Measurements from ENCODE around the gene SSTR3. TPM values are rescaled to one million over a fixed set of nuclear protein-coding genes. Genes with fewer than 3 reads are reported as not detected.

The SSTR3 gene
- total RNA-seq, 4 donors from 2014 or later = not detected

GRCh38 chr22:37218771-37219411, 6.6 kb upstream of the SSTR3 start:
- Histone ChIP-seq H3K36me3 (no peaks in the 10 kb centered on the region), H3K27me3 (peaks cover 0 to 46% (median 0%) of the 10 kb centered on the region in 4 donors), H3K4me3 (no peak overlapping the region), H3K9me3 (no peaks in the 10 kb centered on the region), H3K27ac (replicated peaks in 1 of 4) (no peak overlapping the region), H3K4me1 (no peaks in the 10 kb centered on the region)
- DNase-seq (ENCODE audit: extremely low spot score) = no peak
- WGBS = 35% methylated on average over 7 of the region's 7 CpGs
- intact Hi-C loops (cut with DNase I) = no loop called here
- no peak for TF ChIP-seq EP300 (IDR thresholded peaks at IDR 0.05)

GRCh38 chr22:37218399-37218770, 6.1 kb upstream of the SSTR3 start:
- no peaks in the 10 kb centered on the region for H3K9me3 ChIP-seq
- TF ChIP-seq CTCF (IDR thresholded peaks at IDR 0.05) = no peak
- TF ChIP-seq EP300 (IDR thresholded peaks at IDR 0.05) = no peak
- no peak for TF ChIP-seq POLR2AphosphoS5 (IDR thresholded peaks at IDR 0.05)
- TF ChIP-seq POLR2A (IDR thresholded peaks at IDR 0.05; ENCODE audit: low read depth) = no peak
- intact Hi-C loops (cut with DNase I) = no loop called here
- no peak for DNase-seq (ENCODE audit: extremely low spot score)
- no peaks in the 10 kb centered on the region for H3K36me3 ChIP-seq
- peaks cover 0 to 51% (median 0%) of the 10 kb centered on the region in 4 donors for H3K27me3 ChIP-seq
- H3K4me3 ChIP-seq = no peak overlapping the region
- no peak overlapping the region for H3K27ac ChIP-seq (replicated peaks in 1 of 4)
- 86% methylated on average over 6 of the region's 6 CpGs for WGBS
- no peaks in the 10 kb centered on the region for H3K4me1 ChIP-seq

GRCh38 chr22:37215890-37216289, 3.6 kb upstream of the SSTR3 start:
- no peaks in the 10 kb centered on the region for H3K36me3 ChIP-seq
- H3K4me1 ChIP-seq = peaks cover 0 to 8% (median 3%) of the 10 kb centered on the region in 4 donors
- 90% methylated on average over 9 of the region's 9 CpGs for WGBS
- H3K27ac ChIP-seq (replicated peaks in 1 of 4) = no peak overlapping the region
- no peak overlapping the region for H3K4me3 ChIP-seq
- peaks cover 0 to 62% (median 3%) of the 10 kb centered on the region in 4 donors for H3K27me3 ChIP-seq
- intact Hi-C loops (cut with DNase I) = no loop called here
- H3K9me3 ChIP-seq = no peaks in the 10 kb centered on the region
- DNase-seq (ENCODE audit: extremely low spot score) = no peak
- TF ChIP-seq POLR2A (IDR thresholded peaks at IDR 0.05; ENCODE audit: low read depth) = no peak
- no peak for TF ChIP-seq EP300 (IDR thresholded peaks at IDR 0.05)
- TF ChIP-seq CTCF (IDR thresholded peaks at IDR 0.05) = no peak
- no peak for TF ChIP-seq POLR2AphosphoS5 (IDR thresholded peaks at IDR 0.05)

- intact Hi-C loops (cut with DNase I) = no loop called here
- Histone ChIP-seq H3K4me1 (peaks cover 0 to 8% (median 3%) of the 10 kb centered on the region in 4 donors), H3K27ac (replicated peaks in 1 of 4) (no peak overlapping the region), H3K27me3 (peaks cover 0 to 63% (median 3%) of the 10 kb centered on the region in 4 donors), H3K9me3 (no peaks in the 10 kb centered on the region), H3K36me3 (no peaks in the 10 kb centered on the region), H3K4me3 (no peak overlapping the region)
- no peak for DNase-seq (ENCODE audit: extremely low spot score)
- WGBS = 79% methylated on average over 13 of the region's 13 CpGs
- no peak for TF ChIP-seq EP300 (IDR thresholded peaks at IDR 0.05)
- TF ChIP-seq POLR2A (IDR thresholded peaks at IDR 0.05; ENCODE audit: low read depth) = no peak
- no peak for TF ChIP-seq CTCF (IDR thresholded peaks at IDR 0.05)
- TF ChIP-seq POLR2AphosphoS5 (IDR thresholded peaks at IDR 0.05) = no peak
Observed at GRCh38 chr22:37214731-37215030, 2.4 kb upstream of the SSTR3 start.

- peaks cover 0 to 58% (median 3%) of the 10 kb centered on the region in 4 donors for H3K27me3 ChIP-seq
- DNase-seq (ENCODE audit: extremely low spot score) = no peak
- peaks cover 0 to 8% (median 3%) of the 10 kb centered on the region in 4 donors for H3K4me1 ChIP-seq
- no peak overlapping the region for H3K27ac ChIP-seq (replicated peaks in 1 of 4)
- H3K4me3 ChIP-seq = no peak overlapping the region
- H3K9me3 ChIP-seq = no peaks in the 10 kb centered on the region
- H3K36me3 ChIP-seq = no peaks in the 10 kb centered on the region
- WGBS = 89% methylated on average over 13 of the region's 13 CpGs
- no peak for TF ChIP-seq POLR2AphosphoS5 (IDR thresholded peaks at IDR 0.05)
- no peak for TF ChIP-seq POLR2A (IDR thresholded peaks at IDR 0.05; ENCODE audit: low read depth)
- no peak for TF ChIP-seq EP300 (IDR thresholded peaks at IDR 0.05)
- TF ChIP-seq CTCF (IDR thresholded peaks at IDR 0.05) = no peak
- intact Hi-C loops (cut with DNase I) = no loop called here
Observed at GRCh38 chr22:37213941-37214730, 1.9 kb upstream of the SSTR3 start.
